ENCODE measurements around the gene MEGF11. TPM values are rescaled to one million over a fixed set of nuclear protein-coding genes. Genes with fewer than 3 reads are reported as not detected.

MEGF11 gene
- total RNA-seq, 1 experiment from 2014 or later: 2.3 TPM

DNA sequence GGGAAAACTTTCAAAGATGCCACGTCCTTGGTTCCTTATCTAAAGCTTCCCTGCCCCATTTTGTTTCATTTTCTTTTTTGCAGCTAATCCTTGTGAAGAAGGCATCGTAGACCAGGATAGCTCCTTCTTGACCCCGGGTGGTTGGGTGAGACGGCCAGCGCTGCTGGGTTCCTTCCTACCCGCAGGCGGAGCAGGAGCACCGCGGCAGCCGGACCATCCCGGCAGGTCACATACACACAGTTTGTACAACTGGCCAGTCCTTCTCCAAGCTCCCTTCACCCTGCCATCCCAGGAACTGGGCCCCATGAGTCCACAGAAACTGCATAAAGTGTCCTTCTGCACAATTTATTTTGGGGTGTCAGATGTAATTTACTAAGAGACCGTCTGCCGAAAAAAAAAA, 83.9 kb downstream of the MEGF11 start:
- no peak overlapping the region for H2AFZ ChIP-seq (ENCODE audit: low read depth, low read length, poor library complexity, severe bottlenecking)
- H3K27me3 ChIP-seq (ENCODE audit: insufficient read depth, low read length): peaks cover 7% of the 10 kb centered on the region; the same call in 1 of the 2 replicates
- no peaks in the 10 kb centered on the region for H3K36me3 ChIP-seq (ENCODE audit: control insufficient read depth in 1 of 2, insufficient read depth in 2 of 2, low read length in 2 of 2)
- BruUV-seq (replicated peaks): no TSS peak
- H3K9me3 ChIP-seq (ENCODE audit: control insufficient read depth in 1 of 2, insufficient read depth in 1 of 2, low read depth in 1 of 2, low read length in 2 of 2): no peaks in the 10 kb centered on the region
- CTCF ChIA-PET: no interaction called here
- H3K27ac ChIP-seq (ENCODE audit: low read depth, low read length): no peak overlapping the region
- no peaks in the 10 kb centered on the region for H4K20me1 ChIP-seq (ENCODE audit: insufficient read depth)
- TF ChIP-seq SIN3A (IDR thresholded peaks at IDR 0.05; ENCODE audit: low read depth): no peak
- TF ChIP-seq ZNF274 (IDR thresholded peaks at IDR 0.05; ENCODE audit: low read depth, low read length): no peak
- TF ChIP-seq TCF7L2 (IDR thresholded peaks at IDR 0.05; ENCODE audit: borderline replicate concordance, extremely low read depth, insufficient read depth, insufficient read length): no peak
- TF ChIP-seq EZH2phosphoT487 (IDR thresholded peaks at IDR 0.05; ENCODE audit: borderline replicate concordance): no peak
- TF ChIP-seq SP1 (IDR thresholded peaks at IDR 0.05; ENCODE audit: low read depth): no peak
- TF ChIP-seq MAX (IDR thresholded peaks at IDR 0.05): no peak
- TF ChIP-seq, protein P1, sequence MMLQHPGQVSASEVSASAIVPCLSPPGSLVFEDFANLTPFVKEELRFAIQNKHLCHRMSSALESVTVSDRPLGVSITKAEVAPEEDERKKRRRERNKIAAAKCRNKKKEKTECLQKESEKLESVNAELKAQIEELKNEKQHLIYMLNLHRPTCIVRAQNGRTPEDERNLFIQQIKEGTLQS (IDR thresholded peaks at IDR 0.05): no peak
- no peak for TF ChIP-seq ZFX (IDR thresholded peaks at IDR 0.05)
- no peak for TF ChIP-seq CEBPB (IDR thresholded peaks at IDR 0.05; ENCODE audit: low read depth)
- no peak for TF ChIP-seq SRF (IDR thresholded peaks at IDR 0.05; ENCODE audit: low read depth)
- TF ChIP-seq POLR2AphosphoS5 (IDR thresholded peaks at IDR 0.05; ENCODE audit: low read depth, low read length): no peak
- TF ChIP-seq CBX3 (IDR thresholded peaks at IDR 0.05; ENCODE audit: low read depth): no peak
- TF ChIP-seq EZH2 (IDR thresholded peaks at IDR 0.05): no peak
- no peaks in the 10 kb centered on the region for H3K9me2 ChIP-seq (ENCODE audit: insufficient read depth)
- no peak for ATAC-seq
- DNase-seq (ENCODE audit: low read depth, low spot score): no peak
- POLR2A ChIA-PET: no interaction called here
- H3K4me1 ChIP-seq (ENCODE audit: control insufficient read depth in 1 of 2, insufficient read depth in 2 of 2, low read length in 2 of 2): no peaks in the 10 kb centered on the region
- no peak overlapping the region for H3K9ac ChIP-seq (ENCODE audit: low read length)
- H3K79me2 ChIP-seq (ENCODE audit: insufficient read depth, low read length): no peaks in the 10 kb centered on the region
- intact Hi-C loops (cut with micrococcal nuclease): no loop called here
- no peak overlapping the region for H3K4me3 ChIP-seq (replicated peaks in 1 of 2; ENCODE audit: low read depth in 1 of 2, low read length in 2 of 2)
- RAD21 ChIA-PET (ENCODE audit: low non-redundant PET in 1 of 2, low total read pairs in 2 of 2, uncharacterized antibody in 2 of 2, unreplicated experiment in 2 of 2): no interaction called here
- no peak overlapping the region for H3K4me2 ChIP-seq (ENCODE audit: low read length)

GRCh38 chr15:66169023-66169422, 84.5 kb downstream of the MEGF11 start:
- intact Hi-C loops (cut with micrococcal nuclease): no loop called here
- Histone ChIP-seq H3K4me2 (ENCODE audit: low read length) (no peak overlapping the region), H2AFZ (ENCODE audit: low read depth, low read length, poor library complexity, severe bottlenecking) (no peak overlapping the region), H3K9ac (ENCODE audit: low read length) (no peak overlapping the region), H3K4me1 (ENCODE audit: control insufficient read depth in 1 of 2, insufficient read depth in 2 of 2, low read length in 2 of 2) (no peaks in the 10 kb centered on the region), H3K27me3 (ENCODE audit: insufficient read depth, low read length) (peaks cover 2% of the 10 kb centered on the region; the same call in 1 of the 2 replicates), H3K4me3 (replicated peaks in 1 of 2; ENCODE audit: low read depth in 1 of 2, low read length in 2 of 2) (no peak overlapping the region), H4K20me1 (ENCODE audit: insufficient read depth) (no peaks in the 10 kb centered on the region), H3K27ac (ENCODE audit: low read depth, low read length) (no peak overlapping the region), H3K9me3 (ENCODE audit: control insufficient read depth in 1 of 2, insufficient read depth in 1 of 2, low read depth in 1 of 2, low read length in 2 of 2) (no peaks in the 10 kb centered on the region), H3K79me2 (ENCODE audit: insufficient read depth, low read length) (no peaks in the 10 kb centered on the region), H3K9me2 (ENCODE audit: insufficient read depth) (no peaks in the 10 kb centered on the region), H3K36me3 (ENCODE audit: control insufficient read depth in 1 of 2, insufficient read depth in 2 of 2, low read length in 2 of 2) (no peaks in the 10 kb centered on the region)
- ATAC-seq (no peak), DNase-seq (ENCODE audit: low read depth, low spot score) (no peak)
- ChIA-PET POLR2A (no interaction called here), RAD21 (ENCODE audit: low non-redundant PET in 1 of 2, low total read pairs in 2 of 2, uncharacterized antibody in 2 of 2, unreplicated experiment in 2 of 2) (no interaction called here), CTCF (no interaction called here)
- no TSS peak for BruUV-seq (replicated peaks)
- TF ChIP-seq POLR2AphosphoS5 (IDR thresholded peaks at IDR 0.05; ENCODE audit: low read depth, low read length): no peak
- TF ChIP-seq, protein P2, sequence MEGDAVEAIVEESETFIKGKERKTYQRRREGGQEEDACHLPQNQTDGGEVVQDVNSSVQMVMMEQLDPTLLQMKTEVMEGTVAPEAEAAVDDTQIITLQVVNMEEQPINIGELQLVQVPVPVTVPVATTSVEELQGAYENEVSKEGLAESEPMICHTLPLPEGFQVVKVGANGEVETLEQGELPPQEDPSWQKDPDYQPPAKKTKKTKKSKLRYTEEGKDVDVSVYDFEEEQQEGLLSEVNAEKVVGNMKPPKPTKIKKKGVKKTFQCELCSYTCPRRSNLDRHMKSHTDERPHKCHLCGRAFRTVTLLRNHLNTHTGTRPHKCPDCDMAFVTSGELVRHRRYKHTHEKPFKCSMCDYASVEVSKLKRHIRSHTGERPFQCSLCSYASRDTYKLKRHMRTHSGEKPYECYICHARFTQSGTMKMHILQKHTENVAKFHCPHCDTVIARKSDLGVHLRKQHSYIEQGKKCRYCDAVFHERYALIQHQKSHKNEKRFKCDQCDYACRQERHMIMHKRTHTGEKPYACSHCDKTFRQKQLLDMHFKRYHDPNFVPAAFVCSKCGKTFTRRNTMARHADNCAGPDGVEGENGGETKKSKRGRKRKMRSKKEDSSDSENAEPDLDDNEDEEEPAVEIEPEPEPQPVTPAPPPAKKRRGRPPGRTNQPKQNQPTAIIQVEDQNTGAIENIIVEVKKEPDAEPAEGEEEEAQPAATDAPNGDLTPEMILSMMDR (IDR thresholded peaks at IDR 0.05 in 2 of 3, conservative IDR thresholded peaks at IDR 0.05 in 1 of 3; ENCODE audit: borderline replicate concordance in 1 of 3, insufficient read depth in 1 of 3, low read depth in 2 of 3, low read length in 2 of 3): no peak
- TF ChIP-seq CEBPB (IDR thresholded peaks at IDR 0.05; ENCODE audit: low read depth): no peak
- TF ChIP-seq JUND (IDR thresholded peaks at IDR 0.05): no peak
- no peak for TF ChIP-seq CBX3 (IDR thresholded peaks at IDR 0.05; ENCODE audit: low read depth)
- no peak for TF ChIP-seq MAX (IDR thresholded peaks at IDR 0.05)
- no peak for TF ChIP-seq YY1 (IDR thresholded peaks at IDR 0.05; ENCODE audit: extremely low read depth, insufficient replicate concordance, low read depth, low read length)
